GM23338 (cell line): ENCODE results near the gene ERC1. TPM values are rescaled to one million over a fixed set of nuclear protein-coding genes. Genes with fewer than 3 reads are reported as not detected.

ENCODE experiments used
- ATAC-seq: fragments of 200-7000 bp; cut with Tn5 transposase; 3 replicates; pipeline ENCODE4 v1.9.1; 2020
- DNase-seq: peaks from one replicate; pipeline ENCODE4 v3.0.0-alpha.2; 2015; ENCODE audit warnings: low spot score
- H2AFZ ChIP-seq: fragments of 200-600 bp; sonication (generic); 2 replicates; pipeline ENCODE4 v1.8.0; 2016; ENCODE audit warnings: antibody characterized with exemption, mild to moderate bottlenecking, moderate library complexity
- H3F3A ChIP-seq: fragments of 200-600 bp; sonication (generic); replicated peaks from 2 replicates; pipeline ENCODE4 v1.8.0; 2017; ENCODE audit warnings: antibody characterized with exemption, mixed run types, low read depth
- H3K27ac ChIP-seq: fragments of 200-600 bp; sonication (generic); 2 replicates; pipeline ENCODE4 v1.6.1; 2016; ENCODE audit warnings: low read depth
- H3K27me3 ChIP-seq: fragments of 200-600 bp; sonication (generic); 2 replicates; pipeline ENCODE4 v1.8.0; 2016; ENCODE audit warnings: mild to moderate bottlenecking, mixed run types, moderate library complexity; ENCODE audit not compliant: insufficient read depth
- H3K36me3 ChIP-seq: fragments of 200-600 bp; sonication (generic); 2 replicates; pipeline ENCODE4 v1.8.0; 2016; ENCODE audit warnings: mild to moderate bottlenecking; ENCODE audit not compliant: insufficient read depth
- H3K4me1 ChIP-seq: fragments of 200-600 bp; sonication (generic); 2 replicates; pipeline ENCODE4 v1.8.0; 2016; ENCODE audit warnings: mild to moderate bottlenecking, moderate library complexity; ENCODE audit not compliant: insufficient read depth
- H3K4me2 ChIP-seq: fragments of 200-600 bp; sonication (generic); 2 replicates; pipeline ENCODE4 v1.7.1; 2017; ENCODE audit warnings: mixed run types
- H3K4me3 ChIP-seq: fragments of 200-600 bp; sonication (generic); 2 replicates; pipeline ENCODE4 v1.6.1; 2016; ENCODE audit warnings: mixed run types
- H3K79me2 ChIP-seq: fragments of 200-600 bp; sonication (generic); replicated peaks from 2 replicates; pipeline ENCODE4 v1.8.0; 2017; ENCODE audit warnings: mild to moderate bottlenecking; ENCODE audit not compliant: insufficient read depth
- H3K9me2 ChIP-seq: fragments of 200-600 bp; sonication (generic); 2 replicates; pipeline ENCODE4 v1.8.0; 2017; ENCODE audit not compliant: insufficient read depth
- H4K20me1 ChIP-seq: fragments of 200-600 bp; sonication (generic); replicated peaks from 2 replicates; pipeline ENCODE4 v1.8.0; 2017; ENCODE audit warnings: mild to moderate bottlenecking; ENCODE audit not compliant: insufficient read depth
- H3K27ac Mint-ChIP-seq: 2 replicates; pipeline ENCODE4 v1.8.0; 2020; ENCODE audit warnings: inconsistent platforms, mild to moderate bottlenecking, moderate library complexity, mixed read lengths
- H3K27me3 Mint-ChIP-seq: 3 replicates; pipeline ENCODE4 v1.8.0; 2022; ENCODE audit warnings: low read depth, mild to moderate bottlenecking, moderate library complexity, mixed read lengths, inconsistent platforms; ENCODE audit not compliant: insufficient read depth, poor library complexity
- H3K36me3 Mint-ChIP-seq: 3 replicates; pipeline ENCODE4 v1.8.0; 2021; ENCODE audit warnings: low read depth, mild to moderate bottlenecking, inconsistent platforms, moderate library complexity, mixed read lengths
- H3K4me1 Mint-ChIP-seq: 3 replicates; pipeline ENCODE4 v1.8.0; 2020; ENCODE audit warnings: mild to moderate bottlenecking, inconsistent platforms, mixed read lengths
- H3K4me3 Mint-ChIP-seq: 3 replicates; pipeline ENCODE4 v1.8.0; 2021; ENCODE audit warnings: moderate library complexity, mild to moderate bottlenecking, inconsistent platforms, mixed read lengths
- H3K9me3 Mint-ChIP-seq: 3 replicates; pipeline ENCODE4 v1.8.0; 2020; ENCODE audit warnings: moderate library complexity, mild to moderate bottlenecking, inconsistent platforms, mixed read lengths
- CREB1 ChIP-seq: fragments of 250-450 bp; sonication (Bioruptor Pico); IDR thresholded peaks from 2 replicates; pipeline ENCODE4 v1.5.0; 2020; ENCODE audit warnings: low read depth, mild to moderate bottlenecking, moderate library complexity
- CTCF ChIP-seq, 2 experiments: fragments of 200-600 bp in 1 of 2; sonication (generic) in 1 of 2; conservative IDR thresholded peaks; 2 replicates each; pipeline versions ENCODE4 v1.5.1 to v1.6.1; 2016 to 2017; ENCODE audit warnings: antibody characterized with exemption in 2 of 2, low read depth in 2 of 2, mild to moderate bottlenecking in 2 of 2, moderate library complexity in 1 of 2
- ETS1 ChIP-seq: IDR thresholded peaks from 2 replicates; pipeline ENCODE4 v1.6.1; 2016; ENCODE audit warnings: antibody characterized with exemption
- EZH2 ChIP-seq: fragments of 200-600 bp; sonication (generic); IDR thresholded peaks from one replicate; pipeline ENCODE4 v1.8.0; 2017; ENCODE audit warnings: antibody characterized with exemption, mild to moderate bottlenecking, low read depth; ENCODE audit not compliant: unreplicated experiment
- EZH2phosphoT487 ChIP-seq: fragments of 200-600 bp; sonication (generic); IDR thresholded peaks from one replicate; pipeline ENCODE4 v1.8.1; 2018; ENCODE audit warnings: antibody characterized with exemption; ENCODE audit not compliant: unreplicated experiment
- JUNB ChIP-seq: IDR thresholded peaks from one replicate; pipeline ENCODE4 v1.6.1; 2016; ENCODE audit warnings: antibody characterized with exemption; ENCODE audit not compliant: unreplicated experiment
- NANOG ChIP-seq: IDR thresholded peaks from 2 replicates; pipeline ENCODE4 v1.6.1; 2016; ENCODE audit warnings: antibody characterized with exemption, borderline replicate concordance
- POLR2AphosphoS5 ChIP-seq: IDR thresholded peaks from 2 replicates; pipeline ENCODE4 v1.6.1; 2016; ENCODE audit warnings: antibody characterized with exemption, low read depth
- REST ChIP-seq: IDR thresholded peaks from one replicate; pipeline ENCODE4 v1.6.1; 2018; ENCODE audit warnings: antibody characterized with exemption; ENCODE audit not compliant: unreplicated experiment
- STAT1 ChIP-seq: IDR thresholded peaks from one replicate; pipeline ENCODE4 v1.6.1; 2016; ENCODE audit warnings: antibody characterized with exemption; ENCODE audit not compliant: unreplicated experiment
- ZNF114 ChIP-seq: fragments of 250-450 bp; sonication (Bioruptor Pico); IDR thresholded peaks from 2 replicates; pipeline ENCODE4 v1.5.0; 2020; ENCODE audit warnings: mild to moderate bottlenecking, moderate library complexity
- ZNF331 ChIP-seq: fragments of 250-450 bp; sonication (Bioruptor Pico); IDR thresholded peaks from 2 replicates; pipeline ENCODE4 v1.5.0; 2020; ENCODE audit warnings: low read depth, mild to moderate bottlenecking, moderate library complexity
- ZNF462 ChIP-seq: fragments of 250-450 bp; sonication (Bioruptor Pico); IDR thresholded peaks from 2 replicates; pipeline ENCODE4 v1.5.0; 2020; ENCODE audit warnings: mild to moderate bottlenecking, moderate library complexity
- polyA plus RNA-seq: library from polyadenylated mRNA; unstranded; fragments of >200 nt; fragmentation: Nextera tagmentation; extraction: Ambion mirVana; gene quantifications from 2 replicates; pipeline ENCODE4 v1.2.1, GENCODE V29; 2016
- total RNA-seq: library from RNA; depleted of rRNA; stranded (reverse); fragments of >200 nt; shearing (Covaris generic); gene quantifications from 2 replicates; pipeline ENCODE4 v1.2.3, GENCODE V29; 2014

The ERC1 gene
- total and polyA plus RNA-seq, 2 experiments from 2014 or later, result 28.1 to 35.3 TPM

DNA sequence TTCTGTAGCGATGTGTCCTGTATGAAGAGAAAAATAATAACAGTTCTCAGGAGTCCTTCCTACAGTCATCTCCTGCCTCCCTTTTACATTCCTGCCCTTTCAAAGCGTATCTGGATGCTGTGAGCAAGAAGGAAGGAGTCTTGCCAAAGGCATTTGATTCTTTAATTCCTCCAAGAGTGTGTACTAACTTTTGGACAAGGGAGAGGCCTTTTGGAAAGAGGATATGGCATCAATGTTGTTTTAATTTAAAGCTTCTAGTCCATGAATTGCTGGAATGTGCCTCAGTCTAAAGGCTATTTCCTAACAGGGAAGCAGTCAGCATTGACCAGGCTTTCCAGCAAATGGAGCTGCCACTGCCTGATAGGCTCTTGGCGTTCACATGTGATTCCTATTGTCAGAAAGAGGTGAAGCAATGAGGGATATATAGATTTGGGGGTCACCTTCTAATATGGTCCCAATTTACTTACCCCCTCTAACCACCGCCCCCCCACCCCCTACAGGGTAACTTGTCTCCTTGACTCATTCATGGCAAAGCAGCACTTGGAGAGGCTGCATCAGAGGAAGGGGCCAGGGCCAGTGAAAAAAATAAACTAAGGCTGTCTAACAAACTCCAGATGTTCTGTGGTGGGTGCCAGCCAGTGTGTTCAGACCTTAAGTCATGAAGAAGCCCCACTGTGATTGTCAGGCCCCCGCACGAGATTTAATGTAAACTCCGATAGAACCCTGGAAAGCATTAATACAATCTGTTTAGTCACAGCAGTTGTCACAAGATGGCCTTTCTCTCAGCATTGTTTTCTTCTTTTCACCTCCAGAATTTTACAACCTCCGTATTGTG, 383.1 kb downstream of the ERC1 start:
- H3K27ac ChIP-seq, result no peak overlapping the region
- no peaks in the 10 kb centered on the region for H3K27me3 ChIP-seq
- H3K4me1 Mint-ChIP-seq, result peaks cover 11% of the 10 kb centered on the region
- no peaks in the 10 kb centered on the region for H3F3A ChIP-seq
- H3K4me3 Mint-ChIP-seq, result no peak overlapping the region
- H3K9me2 ChIP-seq, result 0 out of 2 replicates have a peak, but pooled peaks cover 2% of the 10 kb centered on the region
- peaks cover 3% of the 10 kb centered on the region; the same call in 1 of the 3 replicates for H3K9me3 Mint-ChIP-seq
- H3K27me3 Mint-ChIP-seq, result peaks cover 3% of the 10 kb centered on the region
- no peaks in the 10 kb centered on the region for H3K36me3 ChIP-seq
- no peak overlapping the region for H2AFZ ChIP-seq
- H3K27ac Mint-ChIP-seq, result no peak overlapping the region
- H3K36me3 Mint-ChIP-seq, result peaks cover 8% of the 10 kb centered on the region
- ATAC-seq (no peak), DNase-seq (no peak)
- no peaks in the 10 kb centered on the region for H4K20me1 ChIP-seq
- H3K4me3 ChIP-seq, result no peak overlapping the region
- H3K79me2 ChIP-seq, result no peaks in the 10 kb centered on the region
- no peak overlapping the region for H3K4me2 ChIP-seq
- H3K4me1 ChIP-seq, result peaks cover 12% of the 10 kb centered on the region
- TF ChIP-seq ZNF331 (no peak), EZH2phosphoT487 (no peak), CTCF (conservative IDR thresholded peaks at IDR 0.05; ENCODE audit: low read depth in 2 of 2) (no peak), POLR2AphosphoS5 (no peak), ETS1 (no peak), EZH2 (no peak), CREB1 (CRISPR knock-in tag) (no peak), ZNF462 (no peak), NANOG (no peak), REST (no peak), STAT1 (no peak), JUNB (no peak), ZNF114 (CRISPR knock-in tag) (no peak)
